K562 (cell line): Measurements from ENCODE around the gene ACTN2. TPM values are rescaled to one million over a fixed set of nuclear protein-coding genes. Genes with fewer than 3 reads are reported as not detected.

Experiments
- CTBP1 ChIP-seq: fragments of 450-650 bp; IDR thresholded peaks from 2 replicates; pipeline ENCODE4 v1.6.1; 2016; ENCODE audit warnings: borderline replicate concordance
- E2F3 ChIP-seq: fragments of 250-450 bp; sonication (Bioruptor Pico); IDR thresholded peaks from 2 replicates; pipeline ENCODE4 v1.4.0; 2020; ENCODE audit warnings: mild to moderate bottlenecking
- FOXK1 ChIP-seq: sonication (generic); formaldehyde crosslinking; IDR thresholded peaks from 2 replicates; pipeline ENCODE4 v1.8.0; 2022; ENCODE audit warnings: missing genetic modification reagents, mild to moderate bottlenecking, borderline replicate concordance
- GTF2E2 ChIP-seq: fragments of 200-800 bp; sonication (Bioruptor generic); IDR thresholded peaks from 2 replicates; pipeline ENCODE4 v1.6.1; 2016; ENCODE audit warnings: missing genetic modification characterization, missing compliant biosample characterization
- HDAC1 ChIP-seq, 2 experiments: fragments of 450-650 bp; IDR thresholded peaks; 2 replicates each; pipeline ENCODE4 v1.6.1; 2016 to 2017; ENCODE audit warnings: inconsistent platforms in 1 of 2, mild to moderate bottlenecking in 1 of 2, moderate library complexity in 1 of 2
- MYC ChIP-seq, 2 experiments: fragments of 250-450 bp in 1 of 2; sonication (Bioruptor Pico) in 1 of 2; IDR thresholded peaks; 2 replicates each; pipeline versions ENCODE4 v1.5.1 to v1.6.1; 2012 to 2021; ENCODE audit warnings: low read depth in 2 of 2, borderline replicate concordance in 1 of 2, improper control_type of control experiment in 1 of 2, low read length in 1 of 2, mild to moderate bottlenecking in 1 of 2, moderate library complexity in 1 of 2
- POLR3A ChIP-seq: IDR thresholded peaks from 2 replicates; pipeline ENCODE4 v1.6.1; 2011; ENCODE audit warnings: borderline replicate concordance, mild to moderate bottlenecking, moderate library complexity; ENCODE audit not compliant: insufficient read length, insufficient read depth; ENCODE audit errors: extremely low read depth
- SLC30A9 ChIP-seq: fragments of 250-450 bp; sonication (Bioruptor Pico); IDR thresholded peaks from 2 replicates; pipeline ENCODE4 v1.8.0; 2022; ENCODE audit warnings: mild to moderate bottlenecking, moderate library complexity
- THRAP3 ChIP-seq: fragments of 450-650 bp; IDR thresholded peaks from 2 replicates; pipeline ENCODE4 v1.6.1; 2016; ENCODE audit warnings: mild to moderate bottlenecking, inconsistent platforms, borderline replicate concordance
- ZBTB17 ChIP-seq: fragments of 450-650 bp; formaldehyde crosslinking; IDR thresholded peaks from 2 replicates; pipeline ENCODE4 v1.4.0; 2020; ENCODE audit warnings: mild to moderate bottlenecking
- ZFP30 ChIP-seq: fragments of 250-450 bp; sonication (Bioruptor Pico); IDR thresholded peaks from 2 replicates; pipeline ENCODE4 v1.8.0; 2022; ENCODE audit warnings: moderate library complexity, mild to moderate bottlenecking, inconsistent platforms, borderline replicate concordance
- polyA plus RNA-seq, 8 experiments: library from polyadenylated mRNA; depleted of rRNA in 4 of 8; stranded (reverse) in 5 of 8; unstranded in 3 of 8; fragments of >200 nt; fragmentation: Nextera tagmentation in 2 of 8; fragmentation: Illumina TruSeq in 1 of 8; extraction: Ambion mirVana in 2 of 8; extraction: Trizol in 1 of 8; gene quantifications; 2 replicates each; pipeline versions ENCODE4 v1.2.1 to v1.2.3, GENCODE V29; 2011 to 2014; ENCODE audit warnings: inconsistent platforms in 1 of 8, missing spikeins in 1 of 8
- total RNA-seq, 7 experiments: library from RNA; depleted of rRNA in 6 of 7; stranded (reverse); fragments of >200 nt in 6 of 7; fragmentation: Illumina TruSeq in 2 of 7; extraction: Trizol in 2 of 7; gene quantifications; 2 replicates each; pipeline versions ENCODE4 v1.2.1 to v1.2.3, GENCODE V29; 2011 to 2021; ENCODE audit warnings: low replicate concordance in 1 of 7
- TF ChIP-seq, protein P1 (sequence below): sonication (generic); formaldehyde crosslinking; IDR thresholded peaks from 2 replicates; pipeline ENCODE4 v1.8.0; 2023; ENCODE audit warnings: missing genetic modification reagents, mild to moderate bottlenecking, borderline replicate concordance
- TF ChIP-seq, protein P2 (sequence below): sonication (generic); formaldehyde crosslinking; IDR thresholded peaks from 2 replicates; pipeline ENCODE4 v1.8.0; 2022; ENCODE audit warnings: mild to moderate bottlenecking, missing genetic modification reagents
- TF ChIP-seq, protein P3 (sequence below): sonication (generic); formaldehyde crosslinking; IDR thresholded peaks from 2 replicates; pipeline ENCODE4 v1.8.0; 2022; ENCODE audit warnings: mild to moderate bottlenecking, low read depth, missing genetic modification reagents

The ACTN2 gene
- total and polyA plus RNA-seq, 9 of the 15 experiments (the other 6 are each of a cell fraction or from before 2014, with no cell fraction given), result 0.18 to 0.94 (median 0.42) TPM

DNA sequence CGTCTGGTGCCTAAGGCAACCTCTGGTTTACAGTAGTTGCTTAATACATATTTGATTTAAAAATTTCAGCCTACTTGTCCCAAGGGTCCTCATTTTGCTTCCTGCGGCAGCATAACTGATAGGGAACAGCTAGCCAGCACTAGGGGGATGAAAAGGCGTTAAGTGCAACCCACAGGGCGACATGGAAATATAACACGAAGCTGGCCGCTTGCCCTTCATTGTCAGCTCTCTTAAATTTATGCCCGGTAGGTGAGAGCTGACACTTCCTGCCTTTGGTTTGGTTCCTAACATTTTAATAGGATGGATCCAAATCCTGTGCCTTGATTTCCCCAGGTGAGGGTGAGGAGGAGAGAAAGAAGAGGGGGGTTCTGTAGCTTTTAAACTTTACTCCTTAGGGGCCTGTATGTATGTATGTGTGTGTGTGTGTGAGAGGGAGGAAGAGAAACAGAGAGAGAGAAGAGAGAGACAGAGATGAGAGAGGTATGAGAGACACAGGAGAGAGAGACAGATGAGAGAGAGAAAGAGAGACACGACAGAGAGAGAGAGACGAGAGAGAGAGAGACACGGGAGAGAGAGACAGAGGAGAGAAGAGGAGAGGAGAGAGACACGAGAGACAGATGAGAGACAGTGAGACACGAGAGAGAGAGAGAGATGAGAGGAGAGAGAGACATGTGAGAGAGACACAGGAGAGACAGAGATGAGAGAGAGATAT is 938 bp upstream of the ACTN2 start (continued):
- TF ChIP-seq, protein P1, sequence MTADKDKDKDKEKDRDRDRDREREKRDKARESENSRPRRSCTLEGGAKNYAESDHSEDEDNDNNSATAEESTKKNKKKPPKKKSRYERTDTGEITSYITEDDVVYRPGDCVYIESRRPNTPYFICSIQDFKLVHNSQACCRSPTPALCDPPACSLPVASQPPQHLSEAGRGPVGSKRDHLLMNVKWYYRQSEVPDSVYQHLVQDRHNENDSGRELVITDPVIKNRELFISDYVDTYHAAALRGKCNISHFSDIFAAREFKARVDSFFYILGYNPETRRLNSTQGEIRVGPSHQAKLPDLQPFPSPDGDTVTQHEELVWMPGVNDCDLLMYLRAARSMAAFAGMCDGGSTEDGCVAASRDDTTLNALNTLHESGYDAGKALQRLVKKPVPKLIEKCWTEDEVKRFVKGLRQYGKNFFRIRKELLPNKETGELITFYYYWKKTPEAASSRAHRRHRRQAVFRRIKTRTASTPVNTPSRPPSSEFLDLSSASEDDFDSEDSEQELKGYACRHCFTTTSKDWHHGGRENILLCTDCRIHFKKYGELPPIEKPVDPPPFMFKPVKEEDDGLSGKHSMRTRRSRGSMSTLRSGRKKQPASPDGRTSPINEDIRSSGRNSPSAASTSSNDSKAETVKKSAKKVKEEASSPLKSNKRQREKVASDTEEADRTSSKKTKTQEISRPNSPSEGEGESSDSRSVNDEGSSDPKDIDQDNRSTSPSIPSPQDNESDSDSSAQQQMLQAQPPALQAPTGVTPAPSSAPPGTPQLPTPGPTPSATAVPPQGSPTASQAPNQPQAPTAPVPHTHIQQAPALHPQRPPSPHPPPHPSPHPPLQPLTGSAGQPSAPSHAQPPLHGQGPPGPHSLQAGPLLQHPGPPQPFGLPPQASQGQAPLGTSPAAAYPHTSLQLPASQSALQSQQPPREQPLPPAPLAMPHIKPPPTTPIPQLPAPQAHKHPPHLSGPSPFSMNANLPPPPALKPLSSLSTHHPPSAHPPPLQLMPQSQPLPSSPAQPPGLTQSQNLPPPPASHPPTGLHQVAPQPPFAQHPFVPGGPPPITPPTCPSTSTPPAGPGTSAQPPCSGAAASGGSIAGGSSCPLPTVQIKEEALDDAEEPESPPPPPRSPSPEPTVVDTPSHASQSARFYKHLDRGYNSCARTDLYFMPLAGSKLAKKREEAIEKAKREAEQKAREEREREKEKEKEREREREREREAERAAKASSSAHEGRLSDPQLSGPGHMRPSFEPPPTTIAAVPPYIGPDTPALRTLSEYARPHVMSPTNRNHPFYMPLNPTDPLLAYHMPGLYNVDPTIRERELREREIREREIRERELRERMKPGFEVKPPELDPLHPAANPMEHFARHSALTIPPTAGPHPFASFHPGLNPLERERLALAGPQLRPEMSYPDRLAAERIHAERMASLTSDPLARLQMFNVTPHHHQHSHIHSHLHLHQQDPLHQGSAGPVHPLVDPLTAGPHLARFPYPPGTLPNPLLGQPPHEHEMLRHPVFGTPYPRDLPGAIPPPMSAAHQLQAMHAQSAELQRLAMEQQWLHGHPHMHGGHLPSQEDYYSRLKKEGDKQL, result no peak
- TF ChIP-seq FOXK1 (CRISPR knock-in tag) (no peak), GTF2E2 (no peak), E2F3 (CRISPR knock-in tag) (no peak), MYC (IDR thresholded peaks at IDR 0.05; ENCODE audit: low read depth, low read length) (no peak), MYC (CRISPR knock-in tag; IDR thresholded peaks at IDR 0.05; ENCODE audit: borderline replicate concordance, low read depth) (no peak), ZBTB17 (no peak), CTBP1 (no peak), THRAP3 (0 out of 2 replicates have a peak, but pooled peaks have one; percentile 71), HDAC1 (IDR thresholded peaks at IDR 0.05) (peak in 1 of 2 experiments; percentile 50; a peak in 1 of 4 replicates), ZFP30 (no peak), POLR3A (no peak), SLC30A9 (CRISPR knock-in tag) (no peak)
- TF ChIP-seq, protein P2, sequence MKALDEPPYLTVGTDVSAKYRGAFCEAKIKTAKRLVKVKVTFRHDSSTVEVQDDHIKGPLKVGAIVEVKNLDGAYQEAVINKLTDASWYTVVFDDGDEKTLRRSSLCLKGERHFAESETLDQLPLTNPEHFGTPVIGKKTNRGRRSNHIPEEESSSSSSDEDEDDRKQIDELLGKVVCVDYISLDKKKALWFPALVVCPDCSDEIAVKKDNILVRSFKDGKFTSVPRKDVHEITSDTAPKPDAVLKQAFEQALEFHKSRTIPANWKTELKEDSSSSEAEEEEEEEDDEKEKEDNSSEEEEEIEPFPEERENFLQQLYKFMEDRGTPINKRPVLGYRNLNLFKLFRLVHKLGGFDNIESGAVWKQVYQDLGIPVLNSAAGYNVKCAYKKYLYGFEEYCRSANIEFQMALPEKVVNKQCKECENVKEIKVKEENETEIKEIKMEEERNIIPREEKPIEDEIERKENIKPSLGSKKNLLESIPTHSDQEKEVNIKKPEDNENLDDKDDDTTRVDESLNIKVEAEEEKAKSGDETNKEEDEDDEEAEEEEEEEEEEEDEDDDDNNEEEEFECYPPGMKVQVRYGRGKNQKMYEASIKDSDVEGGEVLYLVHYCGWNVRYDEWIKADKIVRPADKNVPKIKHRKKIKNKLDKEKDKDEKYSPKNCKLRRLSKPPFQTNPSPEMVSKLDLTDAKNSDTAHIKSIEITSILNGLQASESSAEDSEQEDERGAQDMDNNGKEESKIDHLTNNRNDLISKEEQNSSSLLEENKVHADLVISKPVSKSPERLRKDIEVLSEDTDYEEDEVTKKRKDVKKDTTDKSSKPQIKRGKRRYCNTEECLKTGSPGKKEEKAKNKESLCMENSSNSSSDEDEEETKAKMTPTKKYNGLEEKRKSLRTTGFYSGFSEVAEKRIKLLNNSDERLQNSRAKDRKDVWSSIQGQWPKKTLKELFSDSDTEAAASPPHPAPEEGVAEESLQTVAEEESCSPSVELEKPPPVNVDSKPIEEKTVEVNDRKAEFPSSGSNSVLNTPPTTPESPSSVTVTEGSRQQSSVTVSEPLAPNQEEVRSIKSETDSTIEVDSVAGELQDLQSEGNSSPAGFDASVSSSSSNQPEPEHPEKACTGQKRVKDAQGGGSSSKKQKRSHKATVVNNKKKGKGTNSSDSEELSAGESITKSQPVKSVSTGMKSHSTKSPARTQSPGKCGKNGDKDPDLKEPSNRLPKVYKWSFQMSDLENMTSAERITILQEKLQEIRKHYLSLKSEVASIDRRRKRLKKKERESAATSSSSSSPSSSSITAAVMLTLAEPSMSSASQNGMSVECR (CRISPR knock-in tag), result no peak
- TF ChIP-seq, protein P3, sequence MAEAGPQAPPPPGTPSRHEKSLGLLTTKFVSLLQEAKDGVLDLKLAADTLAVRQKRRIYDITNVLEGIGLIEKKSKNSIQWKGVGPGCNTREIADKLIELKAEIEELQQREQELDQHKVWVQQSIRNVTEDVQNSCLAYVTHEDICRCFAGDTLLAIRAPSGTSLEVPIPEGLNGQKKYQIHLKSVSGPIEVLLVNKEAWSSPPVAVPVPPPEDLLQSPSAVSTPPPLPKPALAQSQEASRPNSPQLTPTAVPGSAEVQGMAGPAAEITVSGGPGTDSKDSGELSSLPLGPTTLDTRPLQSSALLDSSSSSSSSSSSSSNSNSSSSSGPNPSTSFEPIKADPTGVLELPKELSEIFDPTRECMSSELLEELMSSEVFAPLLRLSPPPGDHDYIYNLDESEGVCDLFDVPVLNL (CRISPR knock-in tag), result no peak
